D721Med (cell line): ENCODE results near the gene NF2.

Experiments
- DNase-seq: peaks from one replicate; pipeline ENCODE4 v3.0.0; 2011; ENCODE audit warnings: low spot score; ENCODE audit not compliant: insufficient read length
- FAIRE-seq: peaks from 2 replicates; lab custom pipeline; 2011; peaks lifted over from hg19 to GRCh38; lab: Jason Lieb, UNC
- CTCF ChIP-seq: IDR thresholded peaks from 2 replicates; pipeline ENCODE4 v1.5.1; 2012; ENCODE audit warnings: mild to moderate bottlenecking, control low read depth; ENCODE audit not compliant: insufficient read depth; ENCODE audit errors: missing control alignments

NF2 gene

DNA sequence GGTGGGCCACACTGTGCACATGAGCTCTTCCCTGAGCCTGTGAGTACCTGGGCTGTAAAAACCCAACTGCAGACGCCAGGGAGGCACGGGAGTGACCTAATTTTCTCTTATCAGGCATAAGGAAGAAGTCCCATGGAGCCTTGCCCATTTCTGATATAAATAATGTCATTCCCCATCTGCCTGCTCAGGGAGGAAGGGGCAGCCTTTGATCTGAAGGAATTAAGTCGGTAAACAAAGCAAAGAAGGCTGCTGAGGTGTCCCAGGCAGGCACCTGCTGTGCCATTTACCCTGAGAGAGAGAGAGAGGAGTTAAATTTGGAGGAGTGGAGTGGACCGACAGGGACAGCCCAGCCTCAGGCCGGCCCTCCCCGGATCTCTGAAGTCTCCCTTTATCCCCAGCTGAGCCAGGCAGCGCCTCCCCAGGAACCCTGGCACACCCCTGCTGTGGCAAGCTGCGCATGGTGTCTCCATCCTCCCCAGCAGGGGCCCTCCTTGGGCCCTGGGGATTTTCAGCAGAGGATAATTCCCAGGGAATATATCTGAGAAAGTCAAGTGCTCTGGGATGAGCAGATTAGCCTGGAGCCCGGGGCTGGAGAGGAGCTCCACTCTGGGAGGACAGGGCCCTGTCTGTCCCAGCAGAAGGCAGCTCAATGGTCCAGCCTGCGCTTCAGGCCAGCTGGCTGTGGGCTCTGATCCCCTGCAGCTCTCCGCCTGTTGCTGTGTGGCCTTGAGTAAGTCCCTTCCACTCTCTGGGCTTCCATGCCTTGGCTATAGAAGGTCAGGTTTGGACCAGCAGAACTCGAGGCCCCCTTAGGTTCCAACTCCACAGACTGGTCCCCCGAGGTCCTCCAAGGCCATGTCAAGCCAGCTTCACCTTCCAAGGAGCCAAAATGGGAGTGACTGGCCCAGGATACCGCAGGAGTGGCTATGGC, 98.8 kb downstream of the NF2 start:
- no peak for TF ChIP-seq CTCF
- DNase-seq: no peak
- no peak for FAIRE-seq

DNA sequence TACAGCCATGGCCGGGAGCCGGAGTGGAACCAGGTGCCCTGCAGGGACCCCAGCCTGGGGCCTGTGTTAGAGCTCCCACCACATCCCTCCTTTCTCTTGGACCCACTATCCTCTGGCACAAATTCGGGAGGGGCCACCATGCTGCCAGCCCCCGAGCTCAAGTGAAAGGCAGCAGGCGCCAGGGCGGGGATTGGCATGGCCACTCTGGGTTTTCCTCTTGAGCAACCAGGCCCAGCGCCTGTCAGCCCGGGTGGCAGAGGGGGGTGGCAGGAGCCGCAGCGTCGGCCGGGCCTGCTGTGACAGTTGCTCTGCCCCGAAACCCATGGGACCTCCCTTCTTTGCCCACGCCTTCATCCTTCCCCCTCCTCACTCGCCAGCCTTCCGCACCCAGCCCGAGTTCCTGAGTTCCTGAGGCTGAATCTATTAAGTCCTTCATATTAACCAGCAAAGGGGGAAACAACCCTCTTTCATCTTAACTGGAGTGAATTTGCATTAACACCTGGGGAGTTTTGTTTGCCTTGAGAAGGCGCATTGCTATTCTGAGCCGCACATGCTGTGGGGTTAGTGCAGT, 99.6 kb downstream of the NF2 start:
- TF ChIP-seq CTCF: no peak
- no peak for DNase-seq
- no peak for FAIRE-seq

GRCh38 chr22:29703569-29704195, 100.2 kb downstream of the NF2 start:
- no peak for TF ChIP-seq CTCF
- FAIRE-seq (no peak), DNase-seq (no peak)

GRCh38 chr22:29704528-29705285, 101.3 kb downstream of the NF2 start:
- no peak for FAIRE-seq
- TF ChIP-seq CTCF: no peak
- DNase-seq: no peak

GRCh38 chr22:29705651-29706050, 102.2 kb downstream of the NF2 start:
- DNase-seq: no peak
- no peak for FAIRE-seq
- TF ChIP-seq CTCF: no peak

DNA sequence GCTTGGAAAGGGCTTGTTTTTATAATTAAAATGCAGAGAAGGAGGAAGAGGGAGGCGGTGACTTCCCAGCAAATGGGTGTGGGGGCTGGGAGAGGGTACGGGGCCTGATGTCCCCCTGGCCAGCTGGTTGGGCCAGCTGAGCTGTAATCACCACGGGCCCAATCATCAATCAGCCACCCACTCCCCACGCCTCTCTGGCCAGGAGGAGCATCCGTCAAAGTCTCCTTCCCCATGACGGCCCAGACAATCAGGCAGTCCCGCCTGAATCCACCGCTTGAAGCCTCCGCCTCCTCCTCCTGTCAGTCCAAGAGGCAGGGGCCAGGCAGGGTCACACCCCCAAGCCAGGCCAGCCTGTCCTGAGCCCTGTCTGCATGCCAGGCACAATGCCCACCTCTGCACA, 103.1 kb downstream of the NF2 start:
- FAIRE-seq: no peak
- DNase-seq: no peak
- no peak for TF ChIP-seq CTCF
